ENCODE results near the gene PCDHA2. TPM values are rescaled to one million over a fixed set of nuclear protein-coding genes. Genes with fewer than 3 reads are reported as not detected.

The PCDHA2 gene
- not detected for total RNA-seq

DNA sequence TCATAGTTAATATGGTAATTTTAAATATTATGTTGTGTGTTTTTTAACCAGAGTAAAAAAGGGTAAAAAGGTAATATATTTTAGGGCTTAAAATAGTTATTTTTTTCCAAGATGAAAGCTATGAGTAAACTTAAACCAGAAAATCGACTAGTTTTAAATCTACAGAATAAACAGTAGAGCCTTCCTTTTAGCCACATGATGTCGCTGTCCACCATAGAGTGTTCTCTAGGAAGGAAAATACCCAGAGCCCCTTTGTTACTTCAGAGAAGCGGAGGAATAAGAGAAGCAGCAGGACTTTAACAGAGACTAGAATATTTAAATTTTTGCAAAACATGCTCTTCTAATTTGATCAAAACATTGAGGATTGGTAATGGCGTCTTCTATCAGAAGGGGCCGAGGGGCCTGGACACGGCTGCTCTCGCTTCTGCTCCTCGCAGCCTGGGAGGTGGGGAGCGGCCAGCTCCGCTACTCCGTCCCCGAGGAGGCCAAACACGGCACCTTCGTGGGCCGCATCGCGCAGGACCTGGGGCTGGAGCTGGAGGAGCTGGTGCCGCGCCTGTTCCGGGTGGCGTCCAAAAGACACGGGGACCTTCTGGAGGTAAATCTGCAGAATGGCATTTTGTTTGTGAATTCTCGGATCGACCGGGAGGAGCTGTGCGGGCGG is at the start of gene PCDHA2:
Gene PCDHA2, plus strand, starts transcription at position 258 of the 664 bp plus-strand sequence.

DNA sequence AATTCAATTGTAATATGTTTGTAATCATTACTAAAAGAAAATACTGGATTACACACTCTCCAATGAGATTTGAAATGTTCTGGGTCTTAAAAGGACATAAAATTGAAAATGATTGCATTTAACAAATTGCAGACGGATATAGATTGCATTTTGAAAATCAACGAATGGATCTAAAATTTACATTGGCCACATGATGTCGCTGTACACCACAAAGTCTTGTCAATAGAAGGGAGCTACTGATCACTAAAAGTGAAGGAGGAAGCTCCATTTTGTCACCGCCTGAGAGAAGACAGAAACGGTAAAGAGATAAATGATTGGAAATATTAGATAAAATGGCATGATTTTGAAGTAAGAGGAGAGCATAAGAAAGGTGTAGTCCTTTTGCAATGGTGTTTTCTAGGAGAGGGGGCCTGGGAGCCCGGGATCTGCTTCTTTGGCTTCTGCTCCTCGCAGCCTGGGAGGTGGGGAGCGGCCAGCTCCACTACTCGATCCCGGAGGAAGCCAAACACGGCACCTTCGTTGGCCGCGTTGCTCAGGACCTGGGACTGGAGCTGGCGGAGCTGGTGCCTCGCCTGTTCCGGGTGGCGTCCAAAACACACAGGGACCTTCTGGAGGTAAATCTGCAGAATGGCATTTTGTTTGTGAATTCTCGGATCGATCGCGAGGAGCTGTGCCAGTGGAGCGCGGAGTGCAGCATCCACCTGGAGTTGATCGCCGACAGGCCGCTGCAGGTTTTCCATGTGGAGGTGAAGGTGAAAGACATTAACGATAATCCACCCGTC is 8.6 kb upstream of the PCDHA2 start, which contains the start of gene PCDHA1:
Gene PCDHA1, plus strand, starts transcription at position 236 of the 782 bp plus-strand sequence.

DNA sequence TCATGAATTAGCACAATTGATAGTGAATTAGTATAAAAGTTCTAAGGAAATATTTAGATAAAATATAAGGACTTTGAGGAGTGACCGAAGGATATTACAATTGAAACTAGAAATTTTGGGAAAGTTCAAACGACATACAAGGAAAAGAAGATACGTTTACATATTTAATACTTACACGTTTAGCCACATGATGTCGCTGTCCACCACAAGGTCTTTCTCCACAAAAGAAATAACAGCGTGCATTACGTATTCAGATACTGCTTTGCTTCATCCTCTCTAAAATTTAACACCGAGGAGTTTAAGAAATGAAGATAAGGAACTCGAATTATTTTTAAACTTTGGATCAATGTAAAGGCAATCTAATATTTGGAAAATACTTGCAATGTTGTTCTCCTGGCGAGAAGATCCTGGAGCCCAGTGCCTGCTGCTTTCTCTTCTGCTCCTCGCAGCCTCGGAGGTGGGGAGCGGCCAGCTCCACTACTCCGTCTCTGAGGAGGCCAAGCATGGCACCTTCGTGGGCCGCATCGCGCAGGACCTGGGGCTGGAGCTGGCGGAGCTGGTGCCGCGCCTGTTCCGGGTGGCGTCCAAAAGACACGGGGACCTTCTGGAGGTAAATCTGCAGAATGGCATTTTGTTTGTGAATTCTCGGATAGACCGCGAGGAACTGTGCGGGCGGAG is 6.3 kb downstream of the PCDHA2 start, which contains the start of gene PCDHA3:
Gene PCDHA3, plus strand, starts transcription at position 242 of the 678 bp plus-strand sequence.

DNA sequence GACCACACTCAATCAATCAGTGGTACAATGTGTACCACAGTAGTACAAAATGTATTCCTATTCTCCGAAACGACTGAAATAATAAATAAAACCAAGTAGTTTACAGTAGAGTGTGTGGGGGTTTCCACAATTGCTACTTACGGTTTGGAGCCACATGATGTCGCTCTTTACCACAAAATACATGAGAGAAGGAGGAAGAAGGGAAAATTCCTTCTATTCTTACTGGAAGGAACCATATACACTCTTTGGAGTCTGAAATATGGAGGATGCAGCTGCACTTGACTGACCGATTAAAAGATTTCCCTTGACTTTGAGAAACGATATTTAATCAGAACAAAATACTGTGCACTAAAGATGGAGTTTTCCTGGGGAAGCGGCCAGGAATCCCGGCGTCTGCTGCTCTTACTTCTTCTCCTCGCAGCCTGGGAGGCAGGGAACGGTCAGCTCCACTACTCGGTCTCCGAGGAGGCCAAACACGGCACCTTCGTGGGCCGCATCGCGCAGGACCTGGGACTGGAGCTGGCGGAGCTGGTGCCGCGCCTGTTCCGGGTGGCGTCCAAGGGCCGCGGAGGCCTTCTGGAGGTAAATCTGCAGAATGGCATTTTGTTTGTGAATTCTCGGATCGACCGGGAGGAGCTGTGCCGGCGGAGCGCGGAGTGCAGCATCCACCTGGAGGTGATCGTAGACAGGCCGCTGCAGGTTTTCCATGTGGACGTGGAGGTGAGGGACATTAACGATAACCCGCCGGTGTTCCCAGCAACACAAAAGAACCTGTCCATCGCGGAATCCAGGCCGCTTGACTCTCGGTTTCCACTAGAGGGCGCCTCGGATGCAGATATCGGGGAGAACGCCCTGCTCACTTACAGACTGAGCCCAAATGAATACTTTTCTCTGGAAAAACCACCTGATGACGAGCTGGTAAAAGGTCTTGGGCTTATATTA is 12.5 kb downstream of the PCDHA2 start, which contains the start of gene PCDHA4:
Gene PCDHA4, plus strand, starts transcription at position 235 of the 942 bp plus-strand sequence.

DNA sequence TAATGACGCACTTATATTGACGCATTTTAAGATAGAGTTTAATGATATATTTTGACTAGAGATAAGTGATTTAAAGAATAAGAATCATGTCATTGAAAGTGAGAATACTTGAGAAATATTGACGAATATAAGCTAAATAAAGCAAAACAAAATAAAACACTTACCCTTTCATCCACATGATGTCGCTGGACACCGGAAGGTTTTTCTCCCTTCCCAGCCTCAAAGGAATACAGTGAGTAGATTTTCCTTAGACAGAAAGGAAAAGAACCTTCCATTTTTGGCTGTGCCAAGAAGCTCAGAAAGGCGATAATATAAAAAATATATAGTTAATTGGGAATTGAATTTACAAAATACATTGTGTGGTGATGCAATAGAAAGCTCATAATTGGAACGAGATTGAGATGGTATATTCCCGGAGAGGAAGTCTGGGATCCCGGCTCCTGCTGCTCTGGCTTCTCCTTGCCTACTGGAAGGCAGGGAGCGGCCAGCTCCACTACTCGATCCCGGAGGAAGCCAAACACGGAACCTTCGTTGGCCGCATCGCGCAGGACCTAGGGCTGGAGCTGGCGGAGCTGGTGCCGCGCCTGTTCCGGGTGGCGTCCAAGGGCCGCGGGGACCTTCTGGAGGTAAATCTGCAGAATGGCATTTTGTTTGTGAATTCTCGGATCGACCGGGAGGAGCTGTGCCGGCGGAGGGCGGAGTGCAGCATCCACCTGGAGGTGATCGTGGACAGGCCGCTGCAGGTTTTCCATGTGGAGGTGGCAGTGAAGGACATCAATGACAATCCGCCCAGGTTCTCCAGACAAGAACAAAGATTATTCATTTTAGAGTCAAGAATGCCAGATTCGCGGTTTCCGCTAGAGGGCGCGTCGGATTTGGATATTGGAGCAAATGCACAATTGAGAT is 27.0 kb downstream of the PCDHA2 start, which contains the start of gene PCDHA5:
Gene PCDHA5, plus strand, starts transcription at position 239 of the 906 bp plus-strand sequence.

DNA sequence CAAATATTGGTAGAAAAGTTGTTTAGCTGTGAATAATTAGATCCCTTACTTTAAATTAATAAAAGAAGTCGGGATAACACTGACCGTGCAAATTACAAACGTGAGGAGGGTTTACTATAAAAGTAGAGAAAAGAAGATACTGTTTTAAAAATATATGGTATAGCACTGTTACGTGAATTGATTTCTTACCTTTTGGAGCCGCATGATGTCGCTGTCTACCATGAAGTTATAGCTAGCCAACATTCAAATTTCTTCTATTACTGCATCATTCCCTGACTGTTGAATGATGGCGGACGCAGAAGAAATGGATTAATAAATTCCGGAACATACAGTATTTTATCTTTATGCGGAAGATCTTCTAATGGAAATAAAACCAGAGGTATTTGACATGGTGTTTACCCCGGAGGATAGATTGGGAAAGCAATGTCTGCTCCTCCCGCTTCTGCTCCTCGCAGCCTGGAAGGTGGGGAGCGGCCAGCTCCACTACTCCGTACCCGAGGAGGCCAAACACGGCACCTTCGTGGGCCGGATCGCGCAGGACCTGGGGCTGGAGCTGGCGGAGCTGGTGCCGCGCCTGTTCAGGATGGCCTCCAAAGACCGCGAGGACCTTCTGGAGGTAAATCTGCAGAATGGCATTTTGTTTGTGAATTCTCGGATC is 33.2 kb downstream of the PCDHA2 start, which contains the start of gene PCDHA6:
Gene PCDHA6, plus strand, starts transcription at position 257 of the 658 bp plus-strand sequence. Its CDS starts 132 bp downstream, at position 389.

DNA sequence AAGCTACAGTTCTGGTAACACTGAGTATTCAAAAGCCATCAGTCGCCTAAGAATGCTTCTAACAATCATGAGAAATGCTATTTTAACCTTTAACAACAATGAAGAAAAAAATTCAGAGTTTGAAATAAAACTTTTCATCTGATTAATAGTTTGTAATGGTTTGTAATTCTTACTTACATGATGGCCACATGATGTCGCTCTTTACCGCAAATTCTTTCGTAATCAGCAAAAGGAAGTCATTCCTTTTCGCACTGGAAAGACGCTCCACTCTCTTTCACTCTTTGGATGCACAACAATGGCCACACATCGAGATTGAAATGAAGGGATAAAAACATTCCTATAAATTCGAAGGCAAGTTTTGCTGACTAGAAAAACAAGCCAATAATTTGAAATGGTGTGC is 39.3 kb downstream of the PCDHA2 start, which contains the start of gene PCDHA7:
Gene PCDHA7, plus strand, starts transcription at position 277 of the 400 bp plus-strand sequence. Its CDS starts 115 bp downstream, at position 392.

DNA sequence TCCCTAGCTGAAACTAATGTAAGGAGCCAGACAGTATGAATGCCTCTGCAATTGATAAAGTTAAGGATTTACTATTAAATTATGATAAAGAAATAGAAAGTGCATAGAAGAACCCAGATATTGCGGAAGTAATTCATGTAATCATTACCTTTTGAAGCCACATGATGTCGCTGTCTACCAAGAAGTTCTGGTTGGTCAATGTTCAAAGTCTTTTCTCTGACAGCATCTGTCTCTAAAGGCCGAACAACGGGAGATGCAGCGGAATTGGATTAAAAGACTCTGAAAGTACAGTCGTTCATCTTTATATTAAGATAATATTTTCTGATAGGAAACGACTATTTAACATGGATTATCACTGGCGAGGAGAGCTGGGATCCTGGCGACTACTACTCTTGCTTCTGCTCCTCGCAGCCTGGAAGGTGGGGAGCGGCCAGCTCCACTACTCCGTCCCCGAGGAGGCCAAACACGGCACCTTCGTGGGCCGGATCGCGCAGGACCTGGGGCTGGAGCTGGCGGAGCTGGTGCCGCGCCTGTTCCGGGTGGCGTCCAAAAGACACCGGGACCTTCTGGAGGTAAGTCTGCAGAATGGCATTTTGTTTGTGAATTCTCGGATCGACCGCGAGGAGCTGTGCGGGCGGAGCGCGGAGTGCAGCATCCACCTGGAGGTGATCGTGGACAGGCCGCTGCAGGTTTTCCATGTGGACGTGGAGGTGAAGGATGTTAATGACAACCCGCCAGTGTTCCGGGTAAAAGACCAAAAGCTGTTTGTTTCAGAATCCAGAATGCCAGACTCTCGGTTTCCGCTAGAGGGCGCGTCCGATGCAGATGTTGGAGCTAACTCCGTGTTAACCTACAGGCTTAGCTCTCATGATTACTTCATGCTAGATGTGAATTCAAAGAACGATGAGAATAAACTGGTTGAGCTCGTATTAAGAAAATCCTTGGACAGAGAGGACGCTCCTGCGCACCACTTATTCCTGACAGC is 46.6 kb downstream of the PCDHA2 start, which contains the start of gene PCDHA8:
Gene PCDHA8, plus strand, starts transcription at position 210 of the 985 bp plus-strand sequence. Its CDS starts 135 bp downstream, at position 345.

Other genes with a start within 250 kb of the PCDHA2 start
- 1 to 10 TPM; 1.7 to 4.1 TPM for gene EIF4EBP3, start 247.2 kb upstream of the PCDHA2 start, total RNA-seq
- gene SRA1, start 237.4 kb upstream of the PCDHA2 start, total RNA-seq, result 10 to 100 TPM; 20.6 to 43.0 TPM
- gene APBB3, start 230.3 kb upstream of the PCDHA2 start, total RNA-seq, result 10 to 100 TPM; 10.3 to 16.9 TPM
- 10 to 100 TPM; 32.0 to 43.6 TPM for gene SLC35A4, start 230.0 kb upstream of the PCDHA2 start, total RNA-seq
- 1 to 10 TPM; 1.3 to 3.4 TPM for gene CD14, start 161.7 kb upstream of the PCDHA2 start, total RNA-seq
- gene TMCO6, start 155.4 kb upstream of the PCDHA2 start, total RNA-seq, result 10 to 100 TPM; 12.7 to 14.8 TPM
- 10 to 100 TPM; 41.6 to 48.0 TPM for gene NDUFA2, start 147.2 kb upstream of the PCDHA2 start, total RNA-seq
- gene IK, start 147.0 kb upstream of the PCDHA2 start, total RNA-seq, result 10 to 100 TPM; 84.3 to 95.2 TPM
- 10 to 100 TPM; 32.3 to 50.3 TPM for gene WDR55, start 129.9 kb upstream of the PCDHA2 start, total RNA-seq
- under 1 TPM; 0.34 to 1.00 TPM for gene DND1, start 121.3 kb upstream of the PCDHA2 start, total RNA-seq
- 10 to 100 TPM; 41.0 to 68.9 TPM for gene HARS1, start 103.5 kb upstream of the PCDHA2 start, total RNA-seq
- 10 to 100 TPM; 24.1 to 29.0 TPM for gene HARS2, start 103.4 kb upstream of the PCDHA2 start, total RNA-seq
- 10 to 100 TPM; 23.4 to 37.0 TPM for gene ZMAT2, start 94.4 kb upstream of the PCDHA2 start, total RNA-seq
- not detected for gene PCDHA1, start 8.7 kb upstream of the PCDHA2 start, total RNA-seq
- gene PCDHA3, start 6.2 kb downstream of the PCDHA2 start, total RNA-seq, result under 1 TPM in 1 of 2 donors, not detected in 1; under 0.01 TPM
- gene PCDHA4, start 12.2 kb downstream of the PCDHA2 start, total RNA-seq, result under 1 TPM; under 0.01 TPM
- gene PCDHA5, start 26.8 kb downstream of the PCDHA2 start, total RNA-seq, result under 1 TPM; under 0.01 TPM
- gene PCDHA6, start 33.1 kb downstream of the PCDHA2 start, total RNA-seq, result under 1 TPM in 1 of 2 donors, not detected in 1; 0.34 TPM
- not detected for gene PCDHA7, start 39.4 kb downstream of the PCDHA2 start, total RNA-seq
- gene PCDHA8, start 46.3 kb downstream of the PCDHA2 start, total RNA-seq, result not detected
- not detected for gene PCDHA9, start 53.5 kb downstream of the PCDHA2 start, total RNA-seq
- under 1 TPM in 1 of 2 donors, not detected in 1; 0.69 TPM for gene PCDHA10, start 61.0 kb downstream of the PCDHA2 start, total RNA-seq
- gene PCDHA11, start 74.1 kb downstream of the PCDHA2 start, total RNA-seq, result under 1 TPM in 1 of 2 donors, not detected in 1; under 0.01 TPM
- not detected for gene PCDHA12, start 80.5 kb downstream of the PCDHA2 start, total RNA-seq
- gene PCDHA13, start 87.3 kb downstream of the PCDHA2 start, total RNA-seq, result under 1 TPM in 1 of 2 donors, not detected in 1; under 0.01 TPM
- gene PCDHAC1, start 131.4 kb downstream of the PCDHA2 start, total RNA-seq, result under 1 TPM in 1 of 2 donors, not detected in 1; 0.34 TPM
- gene PCDHAC2, start 171.6 kb downstream of the PCDHA2 start, total RNA-seq, result under 1 TPM in 1 of 2 donors, not detected in 1; 0.69 TPM